Femur (tissue), 1 donor: ENCODE measurements around the gene SLC17A7.

Experiments used
- DNase-seq: peaks from one replicate; pipeline ENCODE4 v3.0.0-alpha.2; 2017

SLC17A7 gene

GRCh38 chr19:49403404-49404187 lies 37.7 kb downstream of the SLC17A7 start:
- no peak for DNase-seq

GRCh38 chr19:49400029-49400428 lies 41.3 kb downstream of the SLC17A7 start:
- DNase-seq: no peak

- no peak for DNase-seq
Measured at GRCh38 chr19:49398931-49399330, 42.4 kb downstream of the SLC17A7 start.

- DNase-seq: no peak
Measured at GRCh38 chr19:49398001-49398615, 43.2 kb downstream of the SLC17A7 start.

GRCh38 chr19:49396738-49397505 lies 44.4 kb downstream of the SLC17A7 start:
- DNase-seq: no peak

DNA sequence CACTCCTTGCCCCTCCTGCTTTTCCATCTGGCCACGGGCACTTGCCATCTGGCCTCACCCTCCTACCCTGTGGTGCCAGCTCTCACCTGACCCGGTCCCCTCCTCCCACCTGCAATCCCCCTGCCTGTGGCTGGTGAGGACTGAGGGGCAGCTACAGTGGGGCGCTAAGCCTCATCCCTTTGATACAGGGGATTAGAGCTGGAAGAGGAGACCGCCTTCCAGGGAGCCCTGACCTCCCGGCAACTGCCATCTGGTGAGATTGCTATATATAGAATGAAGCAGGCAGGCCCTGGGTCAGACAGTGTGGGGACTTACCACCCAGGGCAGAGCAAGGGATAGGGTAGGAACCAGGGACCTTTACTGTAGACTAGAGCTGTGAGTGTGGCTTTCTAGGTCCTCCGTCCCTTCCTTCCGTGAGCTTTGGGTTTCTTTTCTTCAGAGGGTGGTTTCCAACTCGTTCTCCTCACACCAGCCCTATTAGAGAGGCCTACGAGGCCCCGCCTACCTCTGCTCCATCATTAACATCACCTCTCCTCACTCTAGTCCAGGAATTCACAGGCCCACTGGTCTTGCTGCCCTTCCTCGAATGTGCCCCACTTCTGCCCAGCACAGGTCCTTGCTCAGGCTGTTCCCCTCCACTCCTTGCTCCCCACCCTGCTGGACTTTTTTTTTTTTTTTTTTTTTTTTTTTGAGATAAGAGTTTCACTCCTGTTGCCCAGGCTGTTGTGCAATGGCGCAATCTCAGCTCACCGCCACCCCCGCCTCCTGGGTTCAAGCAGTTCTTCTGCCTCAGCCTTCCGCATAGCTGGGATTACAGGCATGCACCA lies 45.5 kb downstream of the SLC17A7 start:
- DNase-seq: no peak

- DNase-seq: no peak
Measured at GRCh38 chr19:49393881-49394280, 47.4 kb downstream of the SLC17A7 start.

DNA sequence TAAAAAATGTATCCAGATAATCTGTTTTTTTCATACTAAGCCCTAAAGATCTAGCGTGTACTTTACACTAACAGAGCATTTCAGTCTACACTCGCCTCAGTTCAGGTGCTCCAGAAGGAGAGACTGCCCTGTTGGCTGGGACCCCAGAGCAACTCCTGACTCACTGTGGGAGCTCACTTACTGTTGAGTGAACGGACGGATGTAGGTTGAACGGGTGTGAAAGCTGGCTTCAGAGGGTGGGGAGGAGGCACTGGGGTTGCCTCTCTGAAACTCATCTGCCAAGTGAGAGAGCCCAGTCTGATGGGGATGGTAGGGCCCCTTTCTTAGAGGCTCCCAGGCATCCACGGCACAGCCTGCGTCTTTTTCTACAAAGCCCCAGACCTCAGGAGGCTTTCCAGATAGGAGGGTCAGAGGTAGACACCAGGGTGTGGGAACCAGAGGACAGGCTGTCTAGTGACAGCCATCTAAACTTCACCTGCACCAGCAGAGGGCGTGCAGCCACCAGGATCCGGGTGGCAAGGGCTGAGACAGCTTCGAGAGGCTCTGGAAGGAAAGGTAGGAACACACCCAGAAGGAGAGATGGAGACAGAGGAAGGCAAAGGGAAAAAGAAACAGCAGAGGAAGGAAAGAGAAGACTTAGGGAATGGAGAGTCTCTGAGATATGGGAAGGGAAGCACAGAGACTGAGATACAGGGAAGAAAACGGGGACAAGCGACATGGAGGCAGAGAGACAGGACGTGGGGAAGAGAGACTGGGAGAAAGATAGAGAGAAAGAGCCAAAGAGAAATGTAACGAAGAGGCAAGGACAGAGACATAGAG lies 49.5 kb downstream of the SLC17A7 start:
- DNase-seq: peak; percentile 87

GRCh38 chr19:49390929-49391359 lies 50.4 kb downstream of the SLC17A7 start:
- DNase-seq: no peak

GRCh38 chr19:49390131-49390928 lies 51.0 kb downstream of the SLC17A7 start:
- no peak for DNase-seq

DNA sequence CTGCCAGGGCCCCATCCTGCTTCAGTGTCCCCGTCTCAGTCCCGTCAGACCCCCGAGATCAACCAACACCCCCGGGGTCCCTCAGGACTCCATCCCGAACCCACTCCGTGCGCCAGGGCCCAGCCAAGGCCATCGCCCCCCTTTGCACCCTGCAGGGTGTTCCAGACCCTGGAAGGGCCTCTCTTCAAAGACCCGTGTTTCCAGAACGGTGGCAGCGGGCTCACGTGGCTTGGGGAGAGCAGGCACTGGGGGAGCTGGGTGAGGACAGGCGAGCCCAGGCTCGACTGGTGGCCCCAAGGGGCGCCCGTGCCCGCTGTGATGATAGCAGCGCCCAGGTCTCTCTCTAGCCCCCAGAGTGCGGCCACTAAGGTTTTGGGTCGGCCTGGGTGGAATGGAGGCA lies 51.9 kb downstream of the SLC17A7 start:
- no peak for DNase-seq

DNA sequence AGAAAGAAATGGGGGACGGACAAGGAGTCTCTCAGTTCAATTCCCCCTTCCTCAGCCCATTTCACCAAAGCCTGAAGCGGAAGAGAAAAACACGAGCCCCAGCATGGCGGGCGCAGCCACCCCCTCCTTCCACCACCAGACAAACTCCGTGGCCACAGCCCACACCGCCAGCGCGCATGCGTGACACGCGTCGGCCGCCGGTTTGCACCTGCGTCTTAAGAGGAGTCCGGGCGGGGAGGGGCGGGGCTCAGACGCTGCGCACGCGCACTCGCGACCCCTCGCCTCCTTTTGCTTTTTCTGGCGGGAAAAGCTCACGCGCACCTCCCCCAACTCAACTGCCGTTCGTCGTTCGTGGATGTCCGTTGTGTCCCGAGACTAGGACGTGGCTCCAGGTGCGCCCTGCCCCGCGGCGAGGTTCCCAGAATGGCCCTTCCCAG lies 53.4 kb downstream of the SLC17A7 start, which contains the start of gene KASH5:
Gene KASH5 (plus strand): TSS at position 314 of the 437 bp plus-strand sequence. CDS start 2,635 bp downstream, outside the sequence.
- peak; percentile 76 for DNase-seq

DNA sequence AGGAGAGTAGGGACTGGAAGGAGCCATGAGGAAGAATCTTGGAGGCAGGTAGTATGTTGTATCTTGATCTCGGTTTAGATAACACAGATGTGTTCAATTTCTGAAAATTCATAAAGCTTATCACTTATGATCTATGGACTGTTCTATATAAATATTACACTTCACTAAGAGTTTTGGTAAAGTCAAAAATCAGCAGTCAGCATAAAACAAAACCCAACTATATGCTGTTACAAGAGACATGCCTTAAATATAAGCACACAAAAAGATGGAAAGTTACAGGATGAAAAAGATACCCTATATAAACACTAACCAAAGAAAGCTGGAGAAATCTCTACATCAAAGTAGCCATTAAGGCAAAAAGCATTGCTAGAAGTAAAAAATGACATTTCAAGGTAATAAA lies 57.7 kb downstream of the SLC17A7 start:
- no peak for DNase-seq

GRCh38 chr19:49382639-49383038 lies 58.7 kb downstream of the SLC17A7 start:
- DNase-seq: no peak

DNA sequence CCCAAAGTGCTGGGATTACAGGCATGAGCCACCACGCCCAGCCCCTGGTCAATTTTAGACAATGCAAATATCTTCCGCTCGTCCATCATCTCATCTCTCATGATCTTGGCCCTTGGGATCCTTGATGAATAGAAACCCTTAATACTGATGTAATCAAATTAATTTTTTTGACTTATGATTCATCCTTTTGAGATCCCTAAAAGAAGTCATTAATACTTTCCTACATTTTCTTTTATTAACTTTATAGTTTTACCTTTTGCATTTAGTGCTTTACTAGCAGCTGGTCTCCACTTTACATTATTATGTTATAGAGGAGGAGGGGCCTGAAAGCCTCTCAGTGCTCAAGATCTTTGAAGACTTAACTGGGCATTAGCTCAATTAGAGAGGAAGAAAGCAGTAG lies 60.9 kb downstream of the SLC17A7 start:
- DNase-seq: no peak
